Stimulated activated CD8-positive, alpha-beta memory T cell treated with anti-CD3 and anti-CD28 coated beads, Interleukin-7, amount 100 ng/mL, for 48 hours (primary cell): ENCODE data around the gene ZNF580.

ENCODE experiments used
- DNase-seq, 2 donors: peaks; one replicate each; pipeline ENCODE4 v3.0.0-alpha.2; 2020; ENCODE audit warnings: low read depth in 1 of 2; ENCODE audit errors: extremely low read depth in 1 of 2

The ZNF580 gene

DNA sequence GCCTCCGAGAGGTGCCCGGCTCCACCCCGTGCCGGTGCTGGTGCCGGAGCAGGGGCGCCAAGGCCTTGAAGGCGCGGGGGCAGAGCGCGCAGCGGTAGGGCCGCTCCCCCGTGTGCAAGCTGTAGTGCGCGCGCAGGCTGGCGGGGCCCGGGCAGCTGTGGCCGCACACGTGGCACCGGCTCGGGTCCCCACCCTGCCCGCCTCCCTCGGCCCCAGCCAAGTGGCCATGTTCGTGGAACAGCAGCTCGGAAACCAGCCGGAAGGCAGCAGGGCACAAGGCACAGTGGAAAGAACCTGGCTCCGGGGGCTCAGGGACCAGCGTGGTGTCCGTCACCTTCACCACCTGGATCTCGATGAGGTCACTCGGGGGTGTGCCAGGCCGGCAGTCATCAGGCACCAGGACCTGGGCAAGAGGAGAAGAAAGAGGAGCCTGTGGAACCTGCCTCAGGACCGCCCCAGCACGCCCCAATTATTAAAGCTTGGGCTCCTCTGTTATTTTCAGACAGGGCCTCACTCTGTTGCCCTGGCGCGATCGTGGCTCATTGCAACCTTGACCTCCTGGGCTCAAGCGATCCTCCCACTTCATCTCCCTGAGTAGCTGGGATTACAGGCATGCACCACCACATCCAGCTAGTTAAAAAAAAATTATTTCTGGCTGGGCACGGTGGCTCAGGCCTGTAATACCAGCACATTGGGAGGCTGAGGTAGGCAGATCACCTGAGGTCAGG lies 18.4 kb upstream of the ZNF580 start:
- DNase-seq: no peak

DNA sequence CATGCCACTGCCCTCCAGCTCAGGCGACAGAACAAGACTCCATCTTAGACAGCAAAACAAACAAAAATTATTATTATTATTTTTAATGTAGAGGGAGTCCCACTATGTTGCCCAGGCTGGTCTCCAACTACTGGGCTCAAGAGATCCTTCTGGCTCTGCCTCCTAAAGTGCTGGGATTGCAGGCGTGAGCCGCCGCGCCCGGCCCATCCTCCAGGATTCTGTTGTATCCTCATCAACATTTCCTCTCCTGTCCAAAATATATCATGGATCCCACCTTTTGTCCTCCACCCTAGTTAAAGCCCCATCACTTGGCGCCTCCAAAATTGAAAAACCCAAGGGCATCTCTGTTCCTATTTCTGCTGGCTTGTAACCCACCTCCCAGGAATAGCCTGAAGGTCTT lies 17.7 kb upstream of the ZNF580 start:
- no peak for DNase-seq

DNA sequence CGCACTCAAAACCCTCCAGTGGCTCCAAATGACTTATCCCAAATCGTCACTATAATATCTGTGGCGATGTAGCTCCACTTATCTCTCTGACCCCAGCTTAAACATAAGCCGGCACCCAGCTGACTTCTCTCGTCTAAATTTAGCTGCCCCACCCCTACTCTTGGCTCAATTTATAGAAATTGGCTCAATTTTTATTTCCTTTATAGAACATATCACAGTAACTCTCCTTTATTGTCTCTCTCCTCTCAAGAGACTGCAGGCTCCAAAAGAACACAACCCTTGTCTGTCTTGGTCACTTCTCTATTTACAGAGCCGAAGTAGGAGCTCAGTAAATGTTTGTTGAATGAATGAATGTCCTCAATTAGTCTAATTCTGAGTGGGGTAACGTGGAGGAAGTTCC lies 17.2 kb upstream of the ZNF580 start:
- no peak for DNase-seq

DNA sequence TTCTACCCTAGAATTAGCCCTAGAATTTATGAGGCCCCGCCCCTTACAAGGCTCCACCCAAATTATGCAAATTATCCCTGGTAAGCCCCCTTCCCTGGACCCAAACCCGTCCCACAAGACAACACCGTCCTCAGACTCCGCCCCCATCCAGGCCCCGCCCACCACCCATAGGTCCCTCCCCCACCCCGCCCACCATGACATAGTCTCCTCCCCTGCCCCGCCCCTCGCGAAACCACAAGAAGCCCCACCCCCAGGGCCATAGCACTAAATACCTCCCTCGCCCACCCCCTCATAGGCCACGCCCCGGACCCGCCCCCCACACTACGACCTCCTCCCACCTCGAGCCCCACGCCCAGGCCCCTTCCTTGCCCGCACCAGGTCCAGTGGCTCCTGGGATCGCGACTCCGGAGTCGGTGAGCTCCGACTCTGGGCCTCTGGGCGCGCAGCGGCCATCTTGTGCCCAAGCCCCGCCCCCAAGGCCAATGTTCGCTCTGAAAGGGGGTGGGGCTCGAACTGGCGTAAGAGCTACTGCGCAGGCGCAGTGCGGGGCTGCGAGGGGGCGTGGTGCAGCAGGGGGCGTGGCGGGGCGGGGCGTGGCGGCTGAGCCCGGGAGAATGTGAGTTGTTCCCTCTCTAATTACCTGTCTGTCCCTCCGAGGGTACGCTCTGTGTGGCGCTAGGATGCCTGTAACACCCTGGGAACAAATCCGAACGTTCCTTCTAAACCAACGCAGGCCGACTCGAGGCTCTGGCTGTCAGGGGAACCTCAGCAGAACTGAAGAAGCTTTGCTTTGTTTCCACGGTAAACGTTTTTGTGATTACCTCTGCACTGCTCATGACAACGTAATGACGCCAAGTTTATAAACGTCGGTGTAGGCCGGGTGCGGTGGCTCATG lies 16.4 kb upstream of the ZNF580 start, which contains the start of gene ZNF784:
ZNF784 (minus strand) TSS at position 458 of the 895 bp plus-strand sequence; CDS start at position 453, 5 bp downstream.
- peak; percentile 80 to 86 for DNase-seq

DNA sequence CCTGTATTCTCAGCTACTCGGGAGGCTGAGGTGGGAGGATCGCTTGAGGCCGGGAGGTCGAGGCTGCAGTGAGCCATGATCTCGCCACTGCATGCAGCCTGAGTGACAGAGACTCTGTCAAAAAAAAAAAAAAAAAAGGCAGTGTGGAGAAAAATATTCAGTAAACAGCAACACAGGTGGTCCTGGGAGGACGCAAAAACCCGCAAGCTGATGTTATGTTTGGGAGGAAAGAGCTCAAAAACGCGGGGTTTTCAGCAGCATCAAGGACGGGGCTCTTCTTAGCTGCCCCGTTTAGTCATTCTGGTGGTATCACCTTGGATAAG lies 15.8 kb upstream of the ZNF580 start:
- DNase-seq: no peak

DNA sequence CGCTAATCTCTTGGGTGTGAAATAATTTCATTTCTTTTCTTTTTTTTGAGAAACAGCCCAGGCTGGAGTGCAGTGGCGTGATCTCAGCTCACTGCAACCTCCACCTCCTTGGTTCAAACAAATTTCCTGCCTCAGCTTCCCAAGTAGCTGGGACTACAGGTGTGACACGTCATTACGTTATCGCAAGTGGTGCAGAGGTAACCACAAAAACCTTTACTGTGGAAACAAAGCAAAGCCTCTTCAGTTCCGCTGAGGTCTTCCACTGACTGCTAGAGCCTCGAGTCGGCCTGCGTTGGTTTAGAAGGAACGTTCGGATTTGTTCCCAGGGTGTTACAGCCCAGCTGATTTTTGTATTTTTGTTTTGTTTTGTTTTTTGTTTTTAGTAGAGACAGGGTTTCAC lies 14.5 kb upstream of the ZNF580 start:
- no peak for DNase-seq

DNA sequence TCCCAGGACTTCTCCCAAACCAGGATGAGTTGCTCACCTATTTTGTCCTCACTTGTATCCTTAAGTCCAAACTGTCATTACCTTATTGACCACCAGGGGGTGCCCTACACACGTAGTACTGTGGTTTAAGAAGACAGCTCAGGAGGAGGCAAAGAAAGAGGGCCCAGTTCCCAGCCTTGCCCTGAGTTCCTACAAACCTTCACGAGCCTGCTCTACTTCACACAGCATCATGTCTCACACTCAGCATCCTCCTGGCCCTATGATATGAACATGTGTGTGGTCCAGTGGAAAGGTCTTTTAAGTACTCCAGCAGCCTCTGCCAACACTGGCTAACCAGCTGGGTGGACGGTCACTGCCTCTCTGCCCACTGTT lies 8.4 kb upstream of the ZNF580 start:
- DNase-seq: peak in 1 of 2 donors; percentile 87

DNA sequence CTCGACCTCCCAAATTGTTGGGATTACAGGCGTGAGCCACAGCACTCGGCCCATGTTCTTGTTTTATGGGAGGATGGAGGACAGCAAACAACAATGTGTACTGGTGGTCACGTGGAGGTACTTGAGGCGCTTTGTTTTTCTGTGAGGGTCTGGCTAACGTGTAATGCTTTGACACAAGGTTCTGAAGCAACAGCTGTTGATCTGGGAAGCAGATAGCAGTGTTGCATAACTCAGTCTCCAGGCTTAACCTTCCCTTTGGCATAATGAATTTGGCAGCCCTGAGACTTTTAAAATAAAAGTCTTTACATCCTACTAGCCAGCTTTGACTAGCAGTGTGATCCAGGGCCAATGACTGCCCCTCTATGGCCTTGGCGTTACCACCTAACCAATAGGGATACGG lies 6.9 kb upstream of the ZNF580 start:
- DNase-seq: no peak

DNA sequence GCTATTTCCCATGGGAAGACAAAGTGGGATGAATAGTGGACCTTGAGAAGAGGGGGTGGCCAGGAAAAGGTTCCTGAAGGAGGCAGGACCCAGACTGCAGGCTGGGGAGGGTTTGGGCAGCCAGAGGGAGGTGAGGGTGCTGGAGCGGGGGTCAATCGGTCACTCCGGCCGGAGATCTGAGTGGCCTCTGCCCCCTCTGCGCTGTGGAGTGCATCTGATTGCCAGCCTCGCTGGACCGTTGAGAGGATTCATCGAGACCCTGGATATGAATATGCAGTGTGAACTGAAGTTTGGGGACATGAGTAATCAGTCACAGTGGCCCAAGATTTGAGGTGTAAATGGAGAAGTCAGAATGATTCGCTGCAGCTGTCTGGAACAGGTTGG lies 5.5 kb upstream of the ZNF580 start:
- DNase-seq: no peak

DNA sequence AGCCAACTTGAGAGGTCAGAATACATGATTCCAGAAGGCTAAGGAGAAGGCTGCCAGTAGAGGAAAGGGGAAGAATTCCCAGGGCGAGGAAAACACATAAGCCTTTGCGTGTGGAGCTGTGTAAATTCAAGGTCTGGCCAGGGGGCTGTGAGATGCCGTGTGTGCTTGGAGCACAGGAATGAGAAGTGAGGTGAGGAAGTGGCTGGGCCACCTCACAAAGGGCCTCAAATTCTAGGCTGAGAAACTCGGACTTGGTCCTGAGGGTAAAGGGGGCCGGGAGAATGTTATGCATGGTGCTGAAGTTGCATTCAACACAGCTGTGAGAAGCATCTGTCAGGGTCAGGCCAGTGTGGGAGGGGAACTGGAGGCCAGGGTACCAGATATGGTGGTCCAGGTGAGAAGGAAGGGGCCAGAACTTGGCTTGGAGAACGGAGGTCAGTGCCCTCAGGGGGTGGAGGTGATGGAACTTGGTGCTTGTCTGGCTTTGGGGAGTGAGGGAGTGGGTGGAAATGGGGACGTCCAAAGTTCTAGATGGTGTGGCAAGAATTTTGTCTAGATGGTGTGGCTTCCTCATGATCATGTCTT lies 4.9 kb upstream of the ZNF580 start:
- no peak for DNase-seq

DNA sequence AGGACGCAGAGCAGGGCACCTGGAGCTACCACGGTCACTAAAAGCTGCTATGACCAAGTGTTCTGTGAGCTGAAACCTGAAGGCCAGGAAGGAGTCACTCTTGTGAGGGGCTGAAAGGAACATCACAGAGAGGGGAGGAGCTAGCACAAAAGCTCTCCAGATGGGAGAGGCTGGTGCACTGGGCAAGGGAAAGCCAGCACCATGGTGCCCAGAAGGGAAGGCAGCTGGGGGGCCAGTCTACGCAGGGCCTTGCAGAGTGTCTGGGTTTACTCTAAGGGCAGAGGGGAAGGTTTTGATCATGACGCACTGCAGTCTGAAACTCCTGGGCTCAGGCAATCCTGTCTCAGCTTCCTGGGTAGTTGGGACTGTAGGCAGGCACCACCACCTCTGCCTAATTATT lies 4.1 kb upstream of the ZNF580 start:
- no peak for DNase-seq

DNA sequence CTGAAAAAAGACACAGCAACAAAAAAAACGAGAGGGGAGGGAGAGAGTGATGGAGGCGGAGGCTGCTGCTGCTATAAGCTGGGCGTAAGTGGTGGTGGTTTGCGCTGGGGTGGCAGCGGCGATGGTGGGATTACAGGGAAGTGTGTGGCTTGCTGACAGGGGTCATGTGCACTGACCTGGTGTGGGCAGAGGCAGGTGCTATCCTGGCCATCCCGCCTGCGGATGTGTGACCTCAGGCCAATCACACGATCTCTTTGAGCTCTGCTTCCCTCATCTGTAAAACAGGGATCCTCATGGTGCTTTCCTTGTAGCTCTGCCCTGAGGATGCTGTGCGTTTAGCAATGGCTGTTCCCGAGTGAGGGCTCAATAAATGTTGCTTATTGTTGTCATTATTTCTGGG lies 3.3 kb upstream of the ZNF580 start:
- no peak for DNase-seq

DNA sequence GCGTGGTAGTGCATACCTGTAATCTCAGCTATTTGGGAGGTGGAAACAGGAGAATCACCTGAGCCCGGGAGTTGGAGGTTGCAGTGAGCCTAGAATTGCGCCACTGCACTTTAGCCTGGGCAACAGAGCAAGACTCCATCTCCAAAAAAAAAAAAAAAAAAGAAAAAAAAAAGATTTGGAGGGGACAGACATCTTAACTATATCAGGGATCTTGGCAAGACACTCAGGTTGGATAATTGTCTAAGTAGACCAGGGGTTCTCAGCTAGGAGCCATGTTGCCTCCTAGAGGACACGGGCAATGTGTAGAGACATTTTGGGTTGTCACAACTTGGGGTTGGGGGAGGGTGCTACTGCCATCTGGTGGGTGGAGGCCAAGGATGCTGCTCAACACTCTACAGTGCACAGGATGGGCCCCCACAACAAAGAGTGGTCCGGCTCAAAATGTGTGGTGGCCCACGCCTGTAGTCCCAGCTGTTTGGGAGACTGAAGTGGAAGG lies 1.9 kb upstream of the ZNF580 start:
- DNase-seq: peak in 1 of 2 donors; percentile 68

DNA sequence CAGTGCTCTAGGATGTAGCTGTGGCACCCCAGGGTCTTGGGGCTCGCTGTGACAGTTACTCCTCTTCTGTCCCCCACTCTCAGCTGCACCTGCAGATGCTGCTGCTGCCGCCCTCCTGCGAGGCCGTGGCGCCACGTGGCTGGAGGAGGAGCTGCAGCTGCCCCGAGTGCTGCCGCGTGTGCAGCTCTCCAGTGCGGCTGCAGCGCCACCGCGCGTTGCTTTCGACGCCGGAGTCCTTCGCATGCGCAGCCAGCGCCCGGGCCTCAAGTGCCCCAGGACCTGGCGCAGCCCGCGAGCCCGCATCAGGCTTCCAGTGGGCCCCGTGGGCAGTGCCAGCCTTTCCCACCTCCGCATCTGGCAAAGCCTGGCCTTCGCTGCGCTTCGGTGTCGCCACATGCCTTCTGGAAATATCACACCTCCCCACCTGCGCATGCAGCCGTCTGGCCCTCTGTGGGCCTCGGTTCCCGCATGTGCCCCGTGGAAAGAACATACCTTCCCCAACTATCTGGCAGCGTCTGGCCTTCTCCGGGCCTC lies 692 bp upstream of the ZNF580 start:
- DNase-seq: no peak

DNA sequence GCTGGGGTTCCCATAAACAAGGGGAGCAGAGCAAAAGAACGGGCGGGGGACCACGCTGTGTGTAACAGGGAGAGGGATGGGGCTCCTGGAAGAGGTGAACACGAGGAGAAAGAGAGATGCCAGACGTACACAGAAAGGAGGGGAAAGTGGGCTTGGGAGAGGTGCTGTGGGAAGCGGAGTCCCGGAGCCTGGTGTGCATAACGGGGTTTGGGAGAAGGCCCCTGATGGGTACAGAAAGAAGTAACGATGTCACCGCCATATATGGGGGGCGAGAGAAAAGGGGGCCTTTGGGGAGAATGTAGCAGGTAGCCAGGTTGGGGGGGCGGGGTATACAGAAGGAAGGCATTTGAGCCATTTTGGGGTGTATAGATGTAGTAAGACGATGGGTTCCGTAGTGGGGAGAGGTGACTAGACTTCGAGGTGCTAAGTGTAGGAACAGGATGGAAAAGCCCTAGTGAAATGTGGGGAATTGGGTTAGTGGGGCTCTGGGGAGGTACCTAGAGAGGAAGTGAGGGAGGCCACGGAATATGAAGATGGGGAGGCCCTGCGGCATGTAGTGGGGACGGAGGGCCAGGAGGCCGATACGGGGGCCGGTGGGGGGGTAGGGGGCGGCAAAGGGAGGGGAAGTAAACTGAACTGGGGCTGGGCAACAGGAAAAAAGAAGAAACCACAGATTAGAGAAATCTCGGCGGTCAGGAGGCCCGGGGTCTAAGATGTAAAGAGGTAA lies 787 bp downstream of the ZNF580 start:
- DNase-seq: no peak

DNA sequence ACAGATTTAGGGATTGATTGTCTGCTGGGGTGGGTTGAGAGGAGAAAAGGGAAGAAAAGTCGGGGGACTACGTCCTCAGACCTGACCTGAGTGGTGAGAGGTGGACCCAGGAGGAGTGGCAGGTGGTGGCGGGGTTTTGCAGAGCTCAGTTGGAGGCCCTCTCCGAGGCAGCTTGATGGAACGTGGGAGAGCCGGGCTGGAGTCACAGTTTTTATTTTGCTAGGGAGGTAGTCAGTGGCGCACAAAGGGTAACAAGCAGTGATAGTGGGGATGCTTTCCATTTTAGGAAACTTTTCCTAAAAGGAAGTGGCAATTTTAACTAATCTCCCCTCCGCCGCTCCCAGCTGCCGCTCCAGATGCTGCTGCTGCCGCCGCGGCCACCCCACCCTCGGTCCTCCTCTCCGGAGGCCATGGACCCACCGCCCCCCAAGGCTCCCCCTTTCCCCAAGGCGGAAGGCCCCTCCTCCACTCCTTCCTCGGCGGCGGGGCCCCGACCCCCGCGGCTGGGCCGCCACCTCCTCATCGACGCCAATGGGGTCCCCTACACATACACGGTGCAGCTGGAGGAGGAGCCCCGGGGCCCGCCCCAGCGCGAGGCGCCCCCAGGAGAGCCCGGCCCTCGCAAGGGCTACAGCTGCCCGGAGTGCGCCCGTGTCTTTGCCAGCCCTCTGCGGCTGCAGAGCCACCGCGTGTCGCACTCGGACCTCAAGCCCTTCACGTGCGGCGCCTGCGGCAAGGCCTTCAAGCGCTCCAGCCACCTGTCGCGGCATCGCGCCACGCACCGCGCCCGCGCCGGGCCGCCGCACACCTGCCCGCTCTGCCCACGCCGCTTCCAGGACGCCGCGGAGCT lies 1.6 kb downstream of the ZNF580 start:
- DNase-seq: no peak

DNA sequence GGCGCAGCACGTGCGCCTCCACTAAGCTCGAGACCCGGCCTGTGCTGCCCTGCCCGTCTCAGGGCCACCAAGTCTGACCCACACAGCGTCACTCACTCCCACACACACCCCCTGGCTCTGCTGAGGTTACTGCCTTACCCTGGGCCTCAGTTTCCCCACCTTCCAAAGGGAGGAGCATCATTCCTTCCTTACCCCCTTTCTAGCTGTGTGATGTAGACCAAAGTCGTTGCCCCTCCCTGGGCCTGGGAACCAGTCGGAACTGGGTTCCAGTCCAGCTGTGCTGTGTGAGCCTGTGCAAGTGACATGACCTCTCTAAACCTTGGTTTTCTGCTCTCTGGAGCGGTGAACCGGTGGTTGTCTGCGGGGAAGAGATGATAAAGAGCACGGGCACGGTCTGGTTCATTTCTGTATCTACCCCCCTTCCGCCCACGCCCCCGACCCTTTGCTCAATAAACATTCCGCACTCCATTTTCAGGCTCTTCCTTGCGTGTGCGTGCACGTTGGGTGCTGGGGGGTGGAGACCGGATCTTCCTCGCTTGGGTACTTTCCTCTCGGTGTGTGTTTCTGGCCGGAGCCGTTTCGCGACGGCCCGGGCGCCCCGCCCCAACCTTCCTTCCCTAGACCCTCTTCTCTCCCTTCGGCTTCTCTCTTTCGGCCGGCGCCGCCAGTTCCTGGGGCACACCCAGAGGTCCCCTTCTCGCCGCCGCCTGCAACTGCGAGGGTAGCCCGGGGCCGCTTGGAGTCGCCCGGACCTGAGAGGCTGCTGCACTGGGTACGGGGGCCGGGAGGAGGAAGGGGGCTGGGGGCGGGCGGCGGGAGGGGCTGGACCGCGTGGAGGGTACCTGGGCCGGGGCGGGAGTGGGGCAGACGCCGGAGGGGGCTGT lies 2.4 kb downstream of the ZNF580 start, which contains the start of gene ZNF581:
ZNF581 (plus strand) TSS at position 647 of the 884 bp plus-strand sequence. CDS start 923 bp downstream, outside the sequence.
- DNase-seq: peak; percentile 69 to 82

DNA sequence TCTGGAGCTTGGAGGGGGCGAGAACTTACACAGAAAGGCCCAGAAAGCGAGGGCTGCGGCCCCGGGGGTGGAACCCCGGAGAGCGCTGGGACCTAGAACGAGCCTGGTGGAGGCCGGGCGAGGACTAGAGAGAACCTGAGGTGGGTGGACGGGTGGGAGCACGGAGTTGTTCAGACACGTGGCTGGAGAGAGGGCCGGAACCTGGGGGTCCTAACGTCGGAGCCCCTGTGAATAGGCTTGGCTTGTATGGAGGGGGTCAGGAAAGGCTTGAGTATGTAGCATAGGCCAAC lies 3.0 kb downstream of the ZNF580 start:
- no peak for DNase-seq

DNA sequence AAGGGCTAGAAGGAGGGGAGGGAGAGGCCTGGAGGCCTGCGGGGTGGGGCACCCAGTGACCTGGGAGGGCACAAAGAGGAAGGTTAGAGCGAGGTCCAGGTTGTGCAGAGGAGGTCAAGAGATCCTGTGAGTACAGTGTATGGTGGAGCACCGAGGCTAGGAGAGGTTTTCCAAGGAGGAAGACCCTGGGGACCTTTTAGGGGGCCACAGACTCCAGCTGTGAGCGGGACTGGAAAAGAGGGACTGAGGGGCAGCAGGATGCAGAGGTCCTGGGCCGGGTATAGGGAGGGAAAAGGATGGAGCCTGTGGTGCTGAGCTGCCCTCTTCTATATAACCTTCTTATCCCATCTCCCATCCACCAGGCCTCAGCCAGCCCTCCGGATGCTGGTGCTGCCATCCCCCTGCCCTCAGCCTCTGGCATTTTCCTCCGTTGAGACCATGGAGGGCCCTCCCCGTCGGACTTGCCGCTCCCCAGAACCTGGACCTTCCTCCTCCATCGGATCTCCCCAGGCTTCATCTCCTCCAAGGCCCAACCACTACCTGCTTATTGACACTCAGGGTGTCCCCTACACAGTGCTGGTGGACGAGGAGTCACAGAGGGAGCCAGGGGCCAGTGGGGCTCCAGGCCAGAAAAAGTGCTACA lies 3.5 kb downstream of the ZNF580 start:
- DNase-seq: no peak
